ENCODE results near the gene HBS1L. TPM values are rescaled to one million over a fixed set of nuclear protein-coding genes. Genes with fewer than 3 reads are reported as not detected.
A peak's percentile ranks its signal among the peaks of the same experiment; 100 is the strongest.

The HBS1L gene
- total and polyA plus RNA-seq, 9 of the 15 experiments (the other 6 are each of a cell fraction or from before 2014, with no cell fraction given) = 101 to 199 (median 145) TPM

- no peak for TF ChIP-seq MBD1 (CRISPR knock-in tag; IDR thresholded peaks at IDR 0.05)
- peak; percentile 66; the same call in 1 of the 2 replicates for TF ChIP-seq JUND (IDR thresholded peaks at IDR 0.05; ENCODE audit: borderline replicate concordance, low read depth, low read length)
- TF ChIP-seq JUND (tag; IDR thresholded peaks at IDR 0.05; ENCODE audit: borderline replicate concordance, low read depth, low read length) = peak; percentile 51; the same call in 1 of the 3 replicates
- no peak for TF ChIP-seq ZNF347 (CRISPR knock-in tag; IDR thresholded peaks at IDR 0.05; ENCODE audit: low read depth)
- no peak for TF ChIP-seq ZNF143 (CRISPR knock-in tag; IDR thresholded peaks at IDR 0.05)
- no peak for TF ChIP-seq E2F5 (CRISPR knock-in tag; IDR thresholded peaks at IDR 0.05)
- no peak for TF ChIP-seq ZNF121 (CRISPR knock-in tag; conservative IDR thresholded peaks at IDR 0.05)
- no peak for TF ChIP-seq HCFC1 (IDR thresholded peaks at IDR 0.05; ENCODE audit: low read depth, low read length)
- no peak for TF ChIP-seq MTA2 (IDR thresholded peaks at IDR 0.05; ENCODE audit: low read depth)
- no peak for TF ChIP-seq RNF219 (CRISPR knock-in tag; IDR thresholded peaks at IDR 0.05)
- TF ChIP-seq RB1 (IDR thresholded peaks at IDR 0.05; ENCODE audit: low read depth) = no peak
- no peak for TF ChIP-seq ZNF699 (CRISPR knock-in tag; IDR thresholded peaks at IDR 0.05; ENCODE audit: insufficient replicate concordance)
- no peak for TF ChIP-seq ETV5 (CRISPR knock-in tag; IDR thresholded peaks at IDR 0.05; ENCODE audit: low read depth)
- TF ChIP-seq MECOM (CRISPR knock-in tag; IDR thresholded peaks at IDR 0.05) = no peak
- TF ChIP-seq FOSL1 (tag; conservative IDR thresholded peaks at IDR 0.05) = no peak; the same call in 1 of the 2 replicates
- no peak for TF ChIP-seq TCFL5 (CRISPR knock-in tag; conservative IDR thresholded peaks at IDR 0.05)
- no peak for TF ChIP-seq TAF15 (IDR thresholded peaks at IDR 0.05; ENCODE audit: low read depth, low read length)
- no peak for TF ChIP-seq CC2D1A (IDR thresholded peaks at IDR 0.05)
- TF ChIP-seq SPI1 (IDR thresholded peaks at IDR 0.05; ENCODE audit: borderline replicate concordance, low read depth, low read length) = no peak
- no peak for TF ChIP-seq ZNF23 (CRISPR knock-in tag; IDR thresholded peaks at IDR 0.05)
- TF ChIP-seq ZNF511 (CRISPR knock-in tag; IDR thresholded peaks at IDR 0.05) = no peak
- TF ChIP-seq ZBTB2 (IDR thresholded peaks at IDR 0.05) = no peak
- TF ChIP-seq CBFA2T2 (conservative IDR thresholded peaks at IDR 0.05) = peak; percentile 41; the same call in 1 of the 2 replicates
- TF ChIP-seq NFIC (IDR thresholded peaks at IDR 0.05) = no peak
- TF ChIP-seq ZC3H4 (CRISPR knock-in tag; IDR thresholded peaks at IDR 0.05; ENCODE audit: borderline replicate concordance) = no peak
Observed at GRCh38 chr6:135093578-135093977, 39.0 kb upstream of the HBS1L start (continued).
